Measurements from ENCODE around the gene SCAF4. TPM values are rescaled to one million over a fixed set of nuclear protein-coding genes. Genes with fewer than 3 reads are reported as not detected.

SCAF4 gene
- total and polyA plus RNA-seq, 10 of the 15 experiments (the other 5 are each of a cell fraction or from before 2014, with no cell fraction given): 4.3 to 49.3 (median 16.0) TPM

- Histone ChIP-seq H2AFZ (ENCODE audit: control insufficient read depth, low read depth, low read length) (no peak overlapping the region), H3K36me3 (ENCODE audit: control insufficient read depth in 2 of 2, insufficient read depth in 2 of 2, low read length in 1 of 2) (no peaks in the 10 kb centered on the region), H3K9ac (ENCODE audit: control insufficient read depth, insufficient read depth, low read length) (no peak overlapping the region), H3K27me3 (replicated peaks in 1 of 2; ENCODE audit: control insufficient read depth in 2 of 2, insufficient read depth in 2 of 2, low read length in 1 of 2) (no peaks in the 10 kb centered on the region), H3K79me2 (ENCODE audit: control insufficient read depth, insufficient read depth, low read length) (peaks cover 85% of the 10 kb centered on the region), H3K27ac (ENCODE audit: control insufficient read depth, insufficient read depth) (no peak overlapping the region), H3K4me2 (ENCODE audit: control insufficient read depth, insufficient read depth) (no peak overlapping the region), H4K20me1 (ENCODE audit: control insufficient read depth, insufficient read depth) (no peaks in the 10 kb centered on the region; the same call in 1 of the 2 replicates), H3K4me1 (ENCODE audit: control insufficient read depth, insufficient read depth, low read length) (peaks cover 7% of the 10 kb centered on the region), H3K4me3 (no peak overlapping the region), H3K9me3 (replicated peaks; ENCODE audit: control insufficient read depth, insufficient read depth, low read length) (no peaks in the 10 kb centered on the region)
- ChIA-PET CTCF (no interaction called here), POLR2A (interaction anchor here (0.7 to 1.0 kb wide), 2 partner anchors 14 to 49 kb away, joined by 3 read pairs; no protein-coding TSS in a partner anchor), SMC1A (ENCODE audit: uncharacterized antibody, unreplicated experiment) (interaction anchor here (0.6 kb wide), 1 partner anchor 14 kb away, joined by 4 read pairs; no protein-coding TSS in a partner anchor), RAD21 (ENCODE audit: unreplicated experiment) (no interaction called here)
- ATAC-seq (no peak), FAIRE-seq (no peak), DNase-seq (ENCODE audit: low read depth, low spot score) (no peak)
- BruUV-seq (replicated peaks): no TSS peak
- intact Hi-C loops (cut with micrococcal nuclease; ENCODE audit: unreplicated experiment) (no loop called here), in situ Hi-C loops (cut with MboI) (no loop called here)
- 100% methylated on average over 1 of the region's 1 CpG for WGBS (ENCODE audit: insufficient coverage, insufficient replicate concordance, low lambda C conversion rate, missing lambda C conversion rate)
- TF ChIP-seq CTCF (IDR thresholded peaks at IDR 0.05 in 2 of 3, conservative IDR thresholded peaks at IDR 0.05 in 1 of 3; ENCODE audit: control insufficient read depth in 2 of 3, extremely low read depth in 1 of 3, insufficient read depth in 1 of 3, low read depth in 3 of 3, low read length in 3 of 3): no peak
- TF ChIP-seq ATF7 (IDR thresholded peaks at IDR 0.05; ENCODE audit: low read depth): no peak
- no peak for TF ChIP-seq STAT3 (IDR thresholded peaks at IDR 0.05; ENCODE audit: low read depth, low read length)
- no peak for TF ChIP-seq E4F1 (IDR thresholded peaks at IDR 0.05; ENCODE audit: borderline replicate concordance, partially characterized antibody)
- no peak for TF ChIP-seq ZBTB11 (CRISPR knock-in tag; IDR thresholded peaks at IDR 0.05)
- no peak for TF ChIP-seq MAX (IDR thresholded peaks at IDR 0.05; ENCODE audit: low read depth, low read length)
- no peak for TF ChIP-seq IRF5 (IDR thresholded peaks at IDR 0.05; ENCODE audit: borderline replicate concordance)
- no peak for TF ChIP-seq PRDM15 (CRISPR knock-in tag; IDR thresholded peaks at IDR 0.05)
Measured at GRCh38 chr21:31711745-31712285, 20.1 kb downstream of the SCAF4 start.
